ENCODE results near the gene KAZN. TPM values are rescaled to one million over a fixed set of nuclear protein-coding genes. Genes with fewer than 3 reads are reported as not detected.

The KAZN gene
- total RNA-seq, 2 experiments from 2014 or later: 0.22 to 0.55 TPM

GRCh38 chr1:15012822-15013221 is 414.3 kb downstream of the KAZN start:
- no peaks in the 10 kb centered on the region for H3K4me1 ChIP-seq (ENCODE audit: insufficient read depth, low read length)
- DNase-seq (no peak), ATAC-seq (ENCODE audit: poor library complexity) (no peak)
- TF ChIP-seq CTCF (IDR thresholded peaks at IDR 0.05): no peak
- Mint-ChIP-seq H3K36me3 (ENCODE audit: low read depth) (no peaks in the 10 kb centered on the region), H3K4me1 (ENCODE audit: low read depth) (no peaks in the 10 kb centered on the region), H3K27ac (no peak overlapping the region), H3K9me3 (no peaks in the 10 kb centered on the region), H3K27me3 (no peaks in the 10 kb centered on the region), H3K4me3 (no peak overlapping the region)
- no peak overlapping the region for H3K4me3 ChIP-seq (ENCODE audit: low read length)
- H3K9me3 ChIP-seq (ENCODE audit: control insufficient read depth in 1 of 2, insufficient read depth in 1 of 2, low read length in 2 of 2): no peaks in the 10 kb centered on the region
- ChIA-PET CTCF (interaction anchor here (0.6 kb wide), 1 partner anchor 67 kb away, joined by 3 read pairs; no protein-coding TSS in a partner anchor), POLR2A (no interaction called here)
- H3K27me3 ChIP-seq (ENCODE audit: control insufficient read depth in 1 of 2, insufficient read depth in 2 of 2, low read length in 2 of 2): no peaks in the 10 kb centered on the region
- intact Hi-C loops (cut with DNase I, micrococcal nuclease): no loop called here
- H3K27ac ChIP-seq (ENCODE audit: low read depth in 1 of 2, low read length in 2 of 2): no peak overlapping the region
- H3K36me3 ChIP-seq (ENCODE audit: insufficient read depth, low read length): no peaks in the 10 kb centered on the region

GRCh38 chr1:15013767-15014166 is 415.3 kb downstream of the KAZN start:
- ATAC-seq (ENCODE audit: poor library complexity): no peak
- ChIA-PET CTCF (no interaction called here), POLR2A (no interaction called here)
- TF ChIP-seq CTCF (IDR thresholded peaks at IDR 0.05): no peak
- H3K27me3 Mint-ChIP-seq: no peaks in the 10 kb centered on the region
- Histone ChIP-seq H3K4me3 (ENCODE audit: low read length) (no peak overlapping the region), H3K27ac (ENCODE audit: low read depth in 1 of 2, low read length in 2 of 2) (no peak overlapping the region), H3K9me3 (ENCODE audit: control insufficient read depth in 1 of 2, insufficient read depth in 1 of 2, low read length in 2 of 2) (no peaks in the 10 kb centered on the region), H3K4me1 (ENCODE audit: insufficient read depth, low read length) (no peaks in the 10 kb centered on the region), H3K27me3 (ENCODE audit: control insufficient read depth in 1 of 2, insufficient read depth in 2 of 2, low read length in 2 of 2) (no peaks in the 10 kb centered on the region), H3K36me3 (ENCODE audit: insufficient read depth, low read length) (no peaks in the 10 kb centered on the region)
- no peak overlapping the region for H3K27ac Mint-ChIP-seq
- no peaks in the 10 kb centered on the region for H3K9me3 Mint-ChIP-seq
- H3K4me1 Mint-ChIP-seq (ENCODE audit: low read depth): no peaks in the 10 kb centered on the region
- no peak for DNase-seq
- no peaks in the 10 kb centered on the region for H3K36me3 Mint-ChIP-seq (ENCODE audit: low read depth)
- no peak overlapping the region for H3K4me3 Mint-ChIP-seq
- intact Hi-C loops (cut with DNase I, micrococcal nuclease): no loop called here

- Histone ChIP-seq H3K27me3 (ENCODE audit: control insufficient read depth in 1 of 2, insufficient read depth in 2 of 2, low read length in 2 of 2) (no peaks in the 10 kb centered on the region), H3K36me3 (ENCODE audit: insufficient read depth, low read length) (no peaks in the 10 kb centered on the region), H3K9me3 (ENCODE audit: control insufficient read depth in 1 of 2, insufficient read depth in 1 of 2, low read length in 2 of 2) (no peaks in the 10 kb centered on the region), H3K4me1 (ENCODE audit: insufficient read depth, low read length) (no peaks in the 10 kb centered on the region), H3K27ac (ENCODE audit: low read depth in 1 of 2, low read length in 2 of 2) (no peak overlapping the region), H3K4me3 (ENCODE audit: low read length) (no peak overlapping the region)
- no peaks in the 10 kb centered on the region for H3K36me3 Mint-ChIP-seq (ENCODE audit: low read depth)
- intact Hi-C loops (cut with DNase I, micrococcal nuclease): no loop called here
- no peaks in the 10 kb centered on the region for H3K27me3 Mint-ChIP-seq
- no peaks in the 10 kb centered on the region for H3K9me3 Mint-ChIP-seq
- no peak overlapping the region for H3K4me3 Mint-ChIP-seq
- TF ChIP-seq CTCF (IDR thresholded peaks at IDR 0.05): no peak
- ATAC-seq (ENCODE audit: poor library complexity): no peak
- POLR2A ChIA-PET: no interaction called here
- H3K4me1 Mint-ChIP-seq (ENCODE audit: low read depth): no peaks in the 10 kb centered on the region
- no peak for DNase-seq
- CTCF ChIA-PET: no interaction called here
- H3K27ac Mint-ChIP-seq: no peak overlapping the region
Observed at GRCh38 chr1:15014516-15014915, 416.0 kb downstream of the KAZN start.

Measured in CD4-positive, alpha-beta T cell (primary cell).